GM21529 (cell line): Measurements from ENCODE around the gene PRKCSH.

Experiments used
- ATAC-seq: cut with Tn5 transposase; IDR thresholded peaks from one replicate; pipeline ENCODE4 v1.9.1; 2021; ENCODE audit not compliant: unreplicated experiment

Gene PRKCSH

DNA sequence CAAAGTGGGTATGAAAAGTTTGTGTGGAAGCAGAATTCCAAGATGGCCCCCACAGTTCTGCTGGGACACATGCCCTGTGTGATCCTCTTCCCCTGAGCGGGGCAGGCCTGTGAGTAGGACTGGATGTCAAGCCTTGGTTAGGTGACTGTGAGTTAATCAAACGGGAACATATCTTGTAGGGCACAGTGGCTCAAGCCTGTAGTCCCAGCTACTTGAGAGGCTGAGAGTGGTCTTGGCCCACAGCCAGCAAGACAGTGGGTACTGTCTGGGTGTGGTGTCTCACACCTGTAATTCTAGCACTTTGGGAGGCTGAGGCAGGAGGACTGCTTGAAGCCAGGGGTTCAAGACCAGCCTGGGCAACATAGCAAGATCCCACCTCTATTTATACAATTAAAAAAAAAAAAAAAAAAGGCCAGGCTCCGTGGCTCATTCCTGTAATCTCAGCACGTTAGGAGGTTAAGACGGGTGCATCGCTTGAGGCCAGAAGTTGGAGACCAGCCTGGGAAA, 63.8 kb downstream of the PRKCSH start:
- ATAC-seq, result no peak

GRCh38 chr19:11499890-11500420, 64.5 kb downstream of the PRKCSH start:
- no peak for ATAC-seq
